Measurements from ENCODE around the gene RAPSN.

The RAPSN gene

DNA sequence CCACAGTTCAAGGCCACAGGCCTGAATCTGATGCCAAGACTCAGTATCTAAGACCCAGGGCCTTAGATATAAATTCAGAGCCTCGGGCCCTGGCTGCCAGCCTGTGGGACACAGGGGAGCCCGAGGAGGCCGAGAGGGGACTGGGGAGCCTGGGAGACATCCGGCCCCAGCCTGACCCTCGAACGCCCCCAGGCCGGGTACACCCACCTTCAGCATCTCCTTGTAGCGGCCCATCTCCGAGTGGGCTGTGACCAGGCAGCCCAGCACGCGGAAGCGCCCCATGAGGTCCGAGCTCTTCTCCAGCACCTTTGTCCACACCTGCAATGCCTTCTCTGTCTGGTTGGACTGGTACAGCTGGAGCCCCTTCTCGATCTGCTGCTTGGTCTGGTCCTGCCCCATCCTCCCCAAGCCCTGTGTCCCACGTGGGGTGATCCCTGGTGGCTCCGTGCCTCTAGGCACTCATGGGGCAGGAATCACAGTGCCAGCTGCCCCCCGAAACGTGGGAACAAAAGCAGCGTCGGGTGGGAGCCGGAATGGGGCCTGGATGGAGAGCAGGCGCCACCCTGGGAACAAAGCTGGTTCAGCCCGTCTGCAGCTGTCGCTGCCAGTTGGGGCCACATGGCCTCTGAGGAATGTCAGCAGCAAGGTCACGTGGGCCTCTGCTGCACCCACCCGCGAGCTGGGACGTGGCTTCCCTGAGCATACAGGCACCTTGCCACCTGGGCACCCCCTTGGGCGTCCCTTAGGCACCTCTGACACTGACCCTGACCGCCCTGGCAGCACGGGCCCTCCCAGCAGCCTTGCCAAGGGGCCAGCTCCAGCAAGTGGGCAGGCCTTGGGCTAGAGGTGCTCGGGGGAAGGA is at the start of gene RAPSN:
Gene RAPSN, minus strand, starts transcription at position 571 of the 862 bp plus-strand sequence. Its CDS starts 172 bp downstream, at position 399.
- DNase-seq (ENCODE audit: low read depth in 2 of 2) = no peak

DNA sequence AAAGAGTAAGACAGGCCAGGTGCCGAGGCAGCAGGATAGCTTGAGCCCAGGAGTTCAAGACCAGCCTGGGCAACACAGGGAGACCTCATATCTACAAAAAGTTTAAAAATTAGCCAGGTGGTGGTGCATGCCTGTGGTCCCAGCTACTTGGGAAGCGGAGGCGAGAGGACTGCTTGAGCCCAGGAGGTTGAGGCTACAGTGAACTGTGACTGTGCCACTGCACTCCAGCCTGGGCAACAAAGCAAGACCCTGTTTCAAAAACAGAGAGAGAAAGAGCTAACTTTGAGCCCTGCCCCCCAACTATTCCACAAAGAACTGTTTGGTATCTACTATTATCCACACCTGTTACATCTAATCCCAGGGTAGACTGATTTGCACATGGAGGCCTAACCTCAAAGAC is 49.2 kb upstream of the RAPSN start:
- DNase-seq (ENCODE audit: low read depth in 2 of 2) = no peak

DNA sequence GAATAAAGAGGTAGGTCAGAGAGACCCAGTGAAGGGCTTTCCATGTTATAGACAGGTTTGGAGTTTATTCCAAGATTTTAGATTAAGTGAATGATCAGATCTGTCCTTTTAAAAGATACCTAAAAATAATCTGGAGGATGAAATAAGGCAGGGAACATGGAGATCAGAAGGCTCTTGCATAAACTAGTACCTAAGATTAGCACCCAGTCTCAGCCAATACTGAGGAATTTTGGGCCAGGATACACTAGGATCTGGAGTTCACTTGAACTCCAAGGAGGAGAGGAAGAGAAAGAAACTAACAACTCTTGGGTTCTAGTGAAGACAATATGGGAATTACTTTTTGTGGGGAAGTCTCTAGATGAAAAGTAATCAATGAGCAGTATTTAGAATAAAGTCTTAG is 47.9 kb upstream of the RAPSN start:
- no peak for DNase-seq (ENCODE audit: low read depth in 2 of 2)

DNA sequence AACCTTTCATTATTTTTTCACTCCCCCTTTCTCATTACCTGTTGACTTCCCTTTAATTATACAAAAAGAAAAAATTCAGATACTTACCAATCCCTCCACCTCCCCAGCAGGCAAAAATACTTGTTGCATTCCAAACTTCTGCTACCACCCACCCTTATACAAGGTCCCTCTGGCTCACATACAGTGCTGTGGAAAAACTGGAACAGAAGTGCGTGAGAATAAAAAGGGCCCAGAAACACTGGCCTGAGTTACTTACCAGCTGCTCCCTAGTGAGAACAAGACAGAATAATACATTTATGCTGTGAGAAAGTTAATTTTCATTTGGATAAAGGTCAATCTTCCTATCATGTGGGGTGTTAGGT is 46.9 kb upstream of the RAPSN start:
- no peak for DNase-seq (ENCODE audit: low read depth in 2 of 2)

DNA sequence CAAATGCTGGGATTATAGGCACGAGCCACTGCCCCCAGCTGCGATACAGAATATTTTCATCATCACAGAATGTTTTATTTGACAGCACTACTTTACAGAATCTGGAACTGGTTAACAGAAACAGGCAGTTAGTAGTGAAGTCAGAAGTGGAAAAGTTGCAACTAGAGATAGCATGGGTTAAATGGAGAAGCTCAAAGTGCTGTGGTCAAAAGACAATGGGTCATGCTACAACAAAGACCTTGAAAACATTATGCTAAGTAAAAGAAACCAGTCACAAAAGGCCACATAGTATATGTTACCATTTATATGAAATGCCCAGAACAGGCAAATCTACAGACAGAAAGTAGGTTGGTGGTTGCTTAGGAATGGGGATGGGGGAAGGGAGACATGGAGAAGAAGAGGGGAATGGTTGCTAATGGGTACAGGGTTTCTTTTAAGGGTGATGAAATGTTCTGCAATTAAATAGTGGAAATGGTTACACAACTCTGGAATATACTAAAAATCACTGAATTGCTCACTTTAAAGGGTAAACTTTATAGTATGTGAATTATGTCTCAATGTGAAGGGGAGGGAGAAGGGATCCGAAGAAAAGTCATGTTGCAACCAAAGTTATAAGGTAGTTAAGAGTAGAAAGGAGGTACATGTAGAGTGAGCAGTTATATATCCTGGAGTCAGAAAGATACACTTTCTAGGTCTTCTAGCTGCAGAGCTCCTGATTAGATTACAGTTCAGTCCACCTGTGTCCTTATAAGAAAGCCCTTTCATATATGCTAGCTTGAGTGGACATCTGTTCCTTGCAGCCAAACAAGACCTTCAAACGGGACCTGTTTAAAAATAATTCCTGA is 46.3 kb upstream of the RAPSN start:
- DNase-seq (ENCODE audit: low read depth in 2 of 2) = no peak

DNA sequence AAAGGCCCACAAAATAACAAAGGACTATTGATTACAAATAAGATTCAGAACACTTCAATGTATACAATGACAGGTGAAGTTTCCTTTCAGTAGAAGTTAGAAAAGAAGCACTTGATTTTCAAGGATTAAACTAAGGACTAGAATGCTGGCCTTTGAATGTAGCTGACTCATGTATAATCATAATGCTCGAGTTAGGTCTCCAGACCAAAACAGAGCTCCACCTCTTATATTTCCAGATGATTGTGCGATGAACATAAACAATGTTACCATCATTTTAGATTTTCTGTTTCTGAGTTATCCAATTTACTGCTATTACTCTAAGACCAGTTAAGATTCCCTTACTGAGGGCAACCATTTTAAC is 40.4 kb upstream of the RAPSN start:
- DNase-seq (ENCODE audit: low read depth in 2 of 2) = no peak

DNA sequence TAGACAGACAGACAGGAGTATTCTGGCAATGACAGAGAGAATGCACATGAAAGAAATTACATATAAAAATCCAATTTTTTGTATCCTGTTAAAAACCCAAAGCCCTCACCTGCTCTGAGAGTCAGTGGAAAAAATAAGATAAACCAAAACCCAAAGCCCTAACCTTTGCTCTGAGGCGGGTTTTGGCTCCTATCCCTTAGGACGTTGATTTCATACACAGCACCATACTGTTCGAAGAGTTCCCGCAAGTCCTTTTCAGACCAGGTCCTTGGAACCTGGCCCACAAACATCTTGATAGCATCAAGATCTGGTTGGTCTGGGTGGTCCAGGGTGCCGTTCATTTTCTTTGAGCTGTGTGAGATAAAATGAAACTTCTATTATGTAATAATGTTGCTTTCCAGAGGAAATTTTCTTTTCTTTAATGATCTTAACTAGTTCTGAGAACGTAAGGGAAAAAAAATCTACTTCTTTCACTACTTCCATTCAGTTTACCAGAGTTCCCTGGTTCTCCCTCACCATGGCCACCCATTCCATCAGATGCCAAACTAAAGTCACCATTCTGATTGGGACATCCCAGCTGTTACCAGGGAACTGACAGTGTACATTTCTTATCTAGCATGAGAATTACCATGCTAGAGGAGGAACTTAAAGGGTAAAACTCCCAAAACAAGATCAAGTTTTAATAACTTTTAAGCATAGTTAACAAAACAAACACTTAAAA is 39.9 kb upstream of the RAPSN start:
- DNase-seq (ENCODE audit: low read depth in 2 of 2) = no peak

DNA sequence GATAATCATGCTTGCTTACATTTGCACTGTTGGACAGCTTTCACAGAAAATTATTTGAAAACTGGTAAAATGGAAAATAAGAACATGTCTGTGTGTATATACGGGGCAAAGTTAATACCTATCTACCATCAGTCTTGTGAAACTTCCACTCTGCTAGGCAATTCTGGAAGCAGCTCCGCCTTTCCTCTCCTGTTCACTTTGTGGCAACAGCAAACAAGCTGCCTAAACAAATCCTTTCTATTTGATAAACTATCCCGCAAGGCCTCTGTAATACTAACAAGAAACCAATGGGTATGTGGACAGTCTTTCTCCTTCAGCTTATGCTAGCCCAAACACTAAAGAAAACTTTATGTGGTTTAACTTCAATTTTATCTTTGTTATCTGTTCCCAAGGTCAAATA is 39.2 kb upstream of the RAPSN start:
- no peak for DNase-seq (ENCODE audit: low read depth in 2 of 2)

DNA sequence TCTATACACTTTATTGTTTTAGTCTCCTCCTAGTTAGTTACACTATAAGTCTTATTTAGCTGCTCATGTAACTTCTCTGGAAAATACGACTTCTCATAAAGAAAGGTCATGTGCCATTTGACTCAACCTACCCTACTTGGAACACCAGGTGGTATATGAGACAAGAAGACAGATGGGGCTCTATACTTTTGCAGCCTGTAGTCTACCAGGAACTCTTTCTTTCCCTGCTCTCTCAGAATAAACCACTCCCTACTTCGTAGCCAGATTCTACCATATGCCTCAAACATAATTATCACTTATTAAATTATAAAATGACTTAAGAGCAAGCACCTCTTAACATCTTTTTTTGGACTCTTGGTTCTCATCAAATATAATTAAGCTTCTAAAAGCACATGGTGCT is 38.5 kb upstream of the RAPSN start:
- DNase-seq (ENCODE audit: low read depth in 2 of 2) = no peak

DNA sequence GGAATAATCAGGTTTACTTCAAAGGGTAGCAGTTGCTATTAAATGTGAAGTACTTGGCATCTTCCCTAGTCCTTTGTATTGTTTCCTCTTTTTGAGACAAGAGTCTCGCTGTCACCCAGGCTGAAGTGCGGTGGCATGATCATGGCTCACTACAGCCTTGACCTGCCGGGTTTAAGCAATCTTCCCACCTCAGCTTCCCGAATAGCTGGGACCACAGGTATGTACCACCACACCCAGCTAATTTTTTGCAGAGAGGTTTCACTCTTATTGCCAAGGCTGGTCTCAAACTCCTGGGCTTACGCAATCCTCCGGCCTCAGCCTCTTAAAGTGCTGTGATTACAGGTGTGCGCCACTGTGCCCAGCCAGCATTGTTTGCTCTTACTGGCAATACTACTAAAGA is 36.2 kb upstream of the RAPSN start:
- no peak for DNase-seq (ENCODE audit: low read depth in 2 of 2)

DNA sequence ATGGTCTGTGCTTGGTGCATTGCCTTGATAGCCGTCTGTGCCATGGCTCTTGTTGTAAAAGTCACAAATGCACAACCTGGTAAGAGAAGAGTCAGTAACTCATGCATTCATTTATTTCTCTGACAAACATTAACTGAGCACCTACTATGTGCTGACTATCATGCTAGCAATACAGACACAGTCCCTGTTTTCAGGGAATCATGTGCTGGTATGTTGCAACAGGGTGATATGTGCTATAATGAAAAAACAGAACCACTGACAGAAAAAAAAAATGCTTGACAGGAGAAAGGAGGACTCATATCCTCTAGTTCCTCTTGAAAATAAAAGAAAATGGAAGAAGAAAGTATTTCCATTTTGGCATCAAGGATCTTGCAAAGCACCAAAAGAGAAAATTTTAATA is 34.5 kb upstream of the RAPSN start:
- no peak for DNase-seq (ENCODE audit: low read depth in 2 of 2)

DNA sequence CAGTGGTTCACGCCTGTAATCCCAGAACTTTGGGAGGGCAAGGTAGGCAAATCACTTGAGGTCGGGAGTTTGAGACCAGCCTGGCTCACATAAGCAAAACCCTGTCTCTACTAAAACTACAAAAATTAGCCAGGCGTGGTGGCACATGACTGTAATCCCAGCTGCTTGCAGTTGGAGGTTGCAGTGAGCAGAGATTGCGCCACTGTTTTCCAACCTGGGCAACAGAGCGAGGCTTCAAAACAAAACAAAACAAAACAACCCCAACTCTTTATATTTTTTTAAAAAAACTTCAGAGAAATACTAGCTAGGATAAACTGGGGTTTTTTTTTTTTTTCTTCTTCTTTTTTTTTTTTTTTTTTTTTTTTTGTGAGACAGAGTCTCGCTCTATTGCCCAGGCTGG is 31.8 kb upstream of the RAPSN start:
- DNase-seq (ENCODE audit: low read depth in 2 of 2) = no peak

DNA sequence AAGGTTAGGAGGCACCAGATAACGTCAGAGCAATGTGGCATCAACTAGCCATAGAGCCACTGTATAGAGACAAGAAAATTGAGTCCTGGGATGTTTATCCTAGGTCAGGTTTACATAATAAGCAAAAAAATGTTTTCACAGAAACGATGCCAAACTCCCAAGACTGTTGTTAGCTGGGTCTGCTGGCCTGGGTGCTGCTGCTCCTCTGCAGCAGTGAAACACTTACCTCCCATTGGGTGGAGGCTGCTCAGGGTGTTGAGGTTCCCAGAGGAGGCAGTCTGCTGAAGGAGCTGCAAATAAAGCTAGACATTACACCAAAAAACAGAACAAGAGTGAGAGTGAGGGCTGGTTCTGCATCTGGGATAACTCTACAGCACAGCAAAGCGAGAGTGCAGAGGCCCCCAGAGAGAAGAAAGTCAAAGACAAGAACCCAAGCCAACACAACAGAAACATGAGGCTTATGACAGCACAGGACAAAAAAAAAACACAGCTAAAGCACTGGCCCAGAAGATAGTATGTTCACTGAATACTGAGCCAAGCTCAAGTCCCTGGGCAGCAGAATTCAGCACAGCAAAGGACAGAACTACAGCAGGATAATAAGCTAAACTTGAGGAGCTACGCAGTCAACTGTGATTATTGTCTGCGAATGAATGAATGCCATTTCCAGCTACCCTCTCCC is 29.9 kb upstream of the RAPSN start:
- DNase-seq (ENCODE audit: low read depth in 2 of 2) = no peak

DNA sequence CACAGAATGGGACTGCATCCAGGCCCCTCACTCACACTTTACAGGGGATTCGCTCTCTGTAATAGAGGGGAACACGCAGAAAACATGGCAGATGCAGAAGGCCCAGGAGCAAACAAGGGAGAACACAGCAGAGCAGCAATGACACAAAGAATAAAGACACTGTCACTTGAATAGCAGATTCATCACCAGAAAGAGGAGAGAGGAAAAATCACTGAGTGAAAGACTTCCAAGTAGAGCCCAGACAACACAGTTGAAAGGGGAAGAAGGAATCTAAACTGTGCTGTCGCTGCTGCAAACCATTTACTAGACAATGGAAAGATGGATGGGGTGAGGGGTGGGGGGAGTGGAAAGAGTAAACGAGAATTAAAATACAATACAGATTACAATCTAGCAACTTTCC is 28.8 kb upstream of the RAPSN start:
- DNase-seq (ENCODE audit: low read depth in 2 of 2) = no peak

DNA sequence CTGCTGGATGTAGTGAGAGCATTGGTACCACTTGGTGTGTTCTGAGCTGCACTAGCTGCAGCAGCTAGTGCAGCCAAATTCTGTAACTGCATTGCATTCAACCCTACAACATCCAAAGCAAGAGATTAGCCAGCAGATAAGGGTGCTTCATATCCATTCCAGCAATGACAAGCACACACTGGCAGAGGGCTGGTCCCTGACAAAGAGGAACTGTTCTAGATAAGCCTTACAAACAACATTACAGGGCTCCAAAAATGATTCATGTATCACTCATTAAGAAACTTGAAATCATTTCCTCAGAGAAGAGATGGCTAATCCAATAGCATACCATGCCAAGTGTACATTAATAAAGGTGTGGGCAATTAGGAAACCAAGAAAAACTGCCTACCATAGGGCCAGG is 28.4 kb upstream of the RAPSN start:
- DNase-seq (ENCODE audit: low read depth in 2 of 2) = no peak

DNA sequence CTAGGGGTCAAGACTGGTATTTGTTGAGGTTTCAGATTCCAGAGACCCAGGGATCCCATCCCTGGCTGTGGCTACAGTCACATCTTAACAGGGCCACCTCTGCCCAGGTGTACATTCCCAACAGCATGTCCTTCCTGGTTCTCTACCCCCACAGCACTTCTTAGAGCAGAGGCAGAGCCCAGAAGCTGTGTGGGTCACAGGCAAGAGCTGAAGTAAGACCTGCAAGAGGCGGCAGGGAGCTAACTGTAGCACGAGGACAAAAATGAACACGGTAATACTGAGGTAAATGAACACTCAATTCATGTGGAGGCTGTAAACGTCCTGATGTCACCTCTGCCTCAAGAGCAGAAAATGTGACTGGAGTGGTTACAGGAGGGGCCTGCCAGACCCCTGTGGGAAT is 21.7 kb upstream of the RAPSN start:
- DNase-seq (ENCODE audit: low read depth in 2 of 2) = no peak

DNA sequence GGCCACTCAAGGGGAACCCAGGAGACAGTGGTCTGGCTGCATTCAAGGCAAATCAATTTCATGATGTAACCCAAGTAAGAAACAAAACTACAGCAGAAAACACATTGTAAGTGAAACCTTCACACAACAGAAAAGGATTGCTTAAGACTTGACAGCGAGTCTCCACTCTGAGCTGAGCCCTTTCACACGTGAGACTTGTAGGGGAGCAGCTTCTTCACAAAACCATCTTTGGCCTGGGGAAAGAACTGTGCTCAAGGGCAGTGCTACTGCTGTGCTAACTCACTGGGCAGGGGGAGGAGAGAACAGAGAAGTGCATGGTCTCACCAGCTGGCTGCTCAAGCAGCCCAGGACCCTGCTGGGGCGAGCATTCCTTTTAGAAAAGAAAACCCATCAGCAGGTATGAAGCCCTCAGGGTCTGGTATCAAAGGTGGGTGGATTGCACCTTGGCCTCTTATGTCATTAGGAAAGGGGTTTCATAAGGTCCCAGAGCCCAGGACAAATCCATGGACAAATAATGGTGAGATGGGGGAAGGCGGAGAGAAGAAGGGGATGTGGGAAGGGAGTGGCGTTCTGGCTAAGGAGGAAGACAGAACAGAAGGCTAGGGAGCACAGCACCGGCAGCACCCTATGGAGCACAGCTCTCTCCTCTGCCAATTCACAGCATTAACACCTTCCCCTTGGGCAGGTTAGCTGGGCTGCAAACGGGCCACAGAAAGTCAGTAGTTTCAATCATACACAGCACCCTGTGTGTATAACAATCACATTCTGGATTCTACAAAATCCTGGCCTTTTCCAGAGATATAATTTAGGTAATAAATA is 20.6 kb upstream of the RAPSN start:
- DNase-seq (ENCODE audit: low read depth in 2 of 2) = no peak

DNA sequence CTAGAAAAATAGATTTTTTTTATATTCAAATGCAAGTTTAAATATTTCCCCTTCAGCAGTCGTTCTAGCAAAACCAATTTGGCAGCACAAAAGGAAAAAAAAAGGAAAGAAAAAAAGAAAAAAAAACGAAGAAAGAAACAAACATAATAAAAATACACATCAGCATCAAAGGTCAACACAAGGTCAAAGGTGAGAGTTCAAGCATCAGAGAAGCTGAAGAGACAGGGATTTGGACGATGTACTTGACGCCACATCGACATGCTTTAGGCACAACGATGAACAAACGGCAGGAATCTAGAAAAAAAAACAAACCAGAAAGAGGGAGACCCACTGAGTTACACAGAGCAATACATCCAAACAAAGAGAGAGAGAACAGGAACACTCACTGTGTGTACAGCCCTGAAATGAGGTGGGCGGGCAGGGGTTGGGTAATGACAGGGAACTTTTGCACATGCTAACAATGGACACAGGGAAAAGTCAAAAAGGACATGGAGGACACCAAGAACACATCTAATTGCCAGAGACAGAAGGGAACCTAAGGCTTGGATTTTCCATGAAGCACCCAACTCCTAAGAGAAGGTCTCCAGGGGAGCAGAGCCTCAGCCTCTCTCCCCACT is 19.8 kb upstream of the RAPSN start:
- no peak for DNase-seq (ENCODE audit: low read depth in 2 of 2)

DNA sequence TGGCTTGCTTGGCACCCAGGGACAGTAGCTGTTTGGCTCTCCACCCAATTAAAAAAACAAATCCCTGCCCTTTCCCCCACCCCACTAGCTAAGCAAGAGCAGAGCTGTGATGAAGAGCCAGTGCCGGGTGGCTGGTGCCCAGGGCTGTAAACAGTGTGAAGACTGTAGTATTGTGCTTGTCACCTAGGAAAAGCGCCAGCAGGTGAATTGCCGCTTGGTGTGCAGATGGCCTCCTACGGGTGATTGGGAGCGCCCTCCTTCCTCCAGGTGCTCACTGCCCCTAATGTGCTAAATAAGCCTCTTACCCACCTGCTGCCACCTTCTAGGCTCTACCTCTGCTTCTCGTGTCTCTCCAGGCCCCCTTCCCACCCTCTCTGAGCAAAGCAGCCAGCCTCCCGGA is 18.4 kb upstream of the RAPSN start:
- DNase-seq (ENCODE audit: low read depth in 2 of 2) = no peak

DNA sequence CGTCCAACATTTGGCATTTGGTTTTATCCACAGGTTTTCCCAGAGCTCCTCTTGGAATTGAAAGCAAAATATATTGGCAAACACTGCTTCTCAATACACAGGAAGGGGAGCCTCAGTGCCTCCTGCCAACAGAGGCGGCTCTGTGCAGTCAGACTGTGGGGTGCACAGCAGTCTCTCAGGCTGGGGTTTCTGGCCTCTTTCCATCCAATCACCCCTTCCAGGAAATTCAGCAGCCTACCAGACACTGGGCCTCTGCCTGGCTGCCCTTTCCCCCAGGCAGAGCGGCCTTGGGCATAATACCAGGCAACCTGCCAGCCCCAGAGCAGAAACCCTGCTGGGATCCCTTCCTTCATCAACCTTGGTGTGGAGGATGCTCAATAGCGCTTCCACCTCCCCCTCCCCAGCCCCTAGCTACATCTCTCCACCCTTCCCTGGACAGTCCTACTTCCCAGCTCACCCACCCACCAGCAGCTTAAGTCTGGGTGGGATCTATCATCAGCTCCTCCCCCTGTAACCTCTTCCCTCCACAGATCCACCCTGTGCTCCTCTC is 17.8 kb upstream of the RAPSN start:
- no peak for DNase-seq (ENCODE audit: low read depth in 2 of 2)
